Panc1 (cell line): ENCODE measurements around the gene VPS26A.

Experiments
- CTCF ChIP-seq: fragments of 450-650 bp; IDR thresholded peaks from 2 replicates; pipeline ENCODE4 v1.5.1; 2017; ENCODE audit warnings: mild to moderate bottlenecking
- POLR2AphosphoS5 ChIP-seq: IDR thresholded peaks from 2 replicates; pipeline ENCODE4 v1.6.1; 2012; ENCODE audit warnings: mild to moderate bottlenecking, low read depth, low read length, moderate library complexity
- REST ChIP-seq, 2 experiments: IDR thresholded peaks; 2 replicates each; pipeline ENCODE4 v1.6.1; 2011 to 2012; ENCODE audit warnings: low read depth in 2 of 2, control low read depth in 1 of 2, low read length in 1 of 2, mild to moderate bottlenecking in 1 of 2, moderate library complexity in 1 of 2; ENCODE audit not compliant: insufficient read depth in 1 of 2
- SIN3A ChIP-seq: IDR thresholded peaks from 2 replicates; pipeline ENCODE4 v1.6.1; 2012; ENCODE audit warnings: low read depth, mild to moderate bottlenecking, low read length, moderate library complexity, borderline replicate concordance; ENCODE audit not compliant: insufficient read depth

GRCh38 chr10:69093933-69094332 lies 30.0 kb upstream of the VPS26A start:
- TF ChIP-seq CTCF: no peak
- no peak for TF ChIP-seq POLR2AphosphoS5
- no peak for TF ChIP-seq SIN3A
- no peak for TF ChIP-seq REST (IDR thresholded peaks at IDR 0.05; ENCODE audit: insufficient read depth in 1 of 2, low read depth in 2 of 2, low read length in 1 of 2)
